Activated CD4-positive, alpha-beta T cell treated with anti-CD3 and anti-CD28 coated beads, Interleukin-2, amount 10 ng/mL, durations not matched to agents 7 days and 5 days (primary cell): Measurements from ENCODE around the gene NIPAL3. TPM values are rescaled to one million over a fixed set of nuclear protein-coding genes. Genes with fewer than 3 reads are reported as not detected.
"Not testable (repeated sequence)": the region's sequence is repeated elsewhere in the genome, so short reads cannot be mapped to it uniquely, and the experiment has no call there.

Source experiments
- CTCF ChIA-PET: fragments of 350-600 bp; sonication (Branson Sonifier 250); formaldehyde crosslinking; loops from one replicate; lab custom pipeline; 2021; ENCODE audit warnings: antibody characterized with exemption; lab: Charles Lee
- POLR2A ChIA-PET: fragments of 350-600 bp; sonication (Branson Sonifier 250); formaldehyde crosslinking; loops from one replicate; lab custom pipeline; 2021; ENCODE audit warnings: antibody characterized with exemption; lab: Charles Lee
- DNase-seq: peaks from one replicate; pipeline ENCODE4 v3.0.0-alpha.2; 2020
- H3K27ac Mint-ChIP-seq: one replicate; pipeline ENCODE4 v1.8.0; 2021; ENCODE audit warnings: mild to moderate bottlenecking, moderate library complexity, mixed read lengths
- H3K27me3 Mint-ChIP-seq: one replicate; pipeline ENCODE4 v1.8.0; 2021; ENCODE audit warnings: mixed read lengths
- H3K36me3 Mint-ChIP-seq: one replicate; pipeline ENCODE4 v1.8.0; 2021; ENCODE audit warnings: low read depth, mixed read lengths
- H3K4me1 Mint-ChIP-seq: one replicate; pipeline ENCODE4 v1.8.0; 2021; ENCODE audit warnings: mixed read lengths
- H3K4me3 Mint-ChIP-seq: one replicate; pipeline ENCODE4 v1.8.0; 2021; ENCODE audit warnings: mild to moderate bottlenecking, moderate library complexity, mixed read lengths
- H3K9me3 Mint-ChIP-seq: one replicate; pipeline ENCODE4 v1.8.0; 2021; ENCODE audit warnings: mixed read lengths
- total RNA-seq, 2 experiments: library from RNA; stranded (reverse); gene quantifications; one replicate each; pipeline ENCODE4 v1.2.3, GENCODE V29; 2021

NIPAL3 gene
- total RNA-seq, 2 experiments from 2014 or later, result 72.8 to 78.1 TPM

GRCh38 chr1:24503059-24503751 lies 87.6 kb downstream of the NIPAL3 start:
- POLR2A ChIA-PET, result interaction anchor here (0.6 to 2.3 kb wide), 3 partner anchors 17 to 1786 kb away, joined by 3 to 15 read pairs (median 5); no protein-coding TSS in a partner anchor
- Mint-ChIP-seq H3K27ac (peak overlapping the region; percentile 99), H3K4me3 (peak overlapping the region; percentile 91), H3K27me3 (no peaks in the 10 kb centered on the region), H3K9me3 (peaks cover 14% of the 10 kb centered on the region), H3K36me3 (peaks cover 57% of the 10 kb centered on the region), H3K4me1 (peaks cover 68% of the 10 kb centered on the region)
- CTCF ChIA-PET, result interaction anchor here (1.0 to 2.4 kb wide), 8 partner anchors 10 to 88 kb away, joined by 3 to 7 read pairs (median 4); partner anchors contain the start of gene NIPAL3
- DNase-seq, result peak; percentile 55

GRCh38 chr1:24503870-24504523 lies 88.4 kb downstream of the NIPAL3 start:
- peaks cover 68% of the 10 kb centered on the region for H3K4me1 Mint-ChIP-seq
- H3K27ac Mint-ChIP-seq, result peak overlapping the region; percentile 99
- no peaks in the 10 kb centered on the region for H3K27me3 Mint-ChIP-seq
- H3K9me3 Mint-ChIP-seq, result peaks cover 11% of the 10 kb centered on the region
- DNase-seq, result no peak
- CTCF ChIA-PET, result interaction anchor here (0.5 to 2.4 kb wide), 7 partner anchors 13 to 254 kb away, joined by 3 to 7 read pairs (median 3); partner anchors contain the start of gene NIPAL3
- H3K36me3 Mint-ChIP-seq, result peaks cover 59% of the 10 kb centered on the region
- POLR2A ChIA-PET, result interaction anchor here (1.3 kb wide), 1 partner anchor 38 kb away, joined by 3 read pairs; no protein-coding TSS in a partner anchor
- H3K4me3 Mint-ChIP-seq, result peak overlapping the region; percentile 91

DNA sequence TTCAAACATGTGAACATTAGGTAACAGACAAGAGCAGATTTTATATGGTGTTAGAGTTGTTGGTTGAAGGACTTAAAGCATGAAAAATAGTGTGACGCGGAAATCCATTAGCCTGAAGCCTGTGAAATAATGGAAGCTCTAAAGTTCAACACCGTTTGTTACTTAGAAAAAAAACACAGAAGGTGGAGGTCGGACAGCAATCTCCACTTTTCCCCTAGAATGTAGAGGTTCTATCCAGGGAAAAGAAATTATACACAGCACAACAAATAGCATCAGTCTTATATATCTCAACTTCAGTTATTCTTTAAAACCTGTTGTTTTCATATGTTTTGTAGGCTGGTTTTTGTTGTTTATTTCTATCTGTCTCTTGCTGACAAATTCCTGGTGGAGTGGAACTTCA lies 89.0 kb downstream of the NIPAL3 start:
- Mint-ChIP-seq H3K4me3 (peak overlapping the region; percentile 91), H3K36me3 (peaks cover 61% of the 10 kb centered on the region), H3K4me1 (peaks cover 68% of the 10 kb centered on the region), H3K9me3 (peaks cover 12% of the 10 kb centered on the region), H3K27ac (peak overlapping the region; percentile 99), H3K27me3 (no peaks in the 10 kb centered on the region)
- no peak for DNase-seq
- POLR2A ChIA-PET, result interaction anchor here (0.6 to 1.3 kb wide), 3 partner anchors 17 to 37 kb away, joined by 3 to 5 read pairs (median 3); no protein-coding TSS in a partner anchor
- CTCF ChIA-PET, result interaction anchor here (0.5 to 2.4 kb wide), 8 partner anchors 12 to 254 kb away, joined by 3 to 7 read pairs (median 3); partner anchors contain the start of gene NIPAL3

GRCh38 chr1:24505816-24506215 lies 90.2 kb downstream of the NIPAL3 start:
- H3K36me3 Mint-ChIP-seq, result peaks cover 64% of the 10 kb centered on the region
- peak overlapping the region; percentile 91 for H3K27ac Mint-ChIP-seq
- CTCF ChIA-PET, result interaction anchor here (0.8 to 1.9 kb wide), 7 partner anchors 10 to 427 kb away, joined by 3 to 5 read pairs (median 4); partner anchors contain the start of gene NIPAL3
- H3K9me3 Mint-ChIP-seq, result peaks cover 8% of the 10 kb centered on the region
- peak overlapping the region; percentile 66 for H3K4me3 Mint-ChIP-seq
- no peaks in the 10 kb centered on the region for H3K27me3 Mint-ChIP-seq
- H3K4me1 Mint-ChIP-seq, result peaks cover 69% of the 10 kb centered on the region
- POLR2A ChIA-PET, result no interaction called here
- no peak for DNase-seq

- ChIA-PET POLR2A (no interaction called here), CTCF (interaction anchor here (0.6 to 1.9 kb wide), 10 partner anchors 8 to 541 kb away, joined by 3 to 5 read pairs (median 4); partner anchors contain the start of gene NIPAL3)
- H3K27me3 Mint-ChIP-seq, result no peaks in the 10 kb centered on the region
- H3K9me3 Mint-ChIP-seq, result peaks cover 8% of the 10 kb centered on the region
- H3K4me3 Mint-ChIP-seq, result peak overlapping the region; percentile 66
- peak overlapping the region; percentile 91 for H3K27ac Mint-ChIP-seq
- no peak for DNase-seq
- peaks cover 72% of the 10 kb centered on the region for H3K36me3 Mint-ChIP-seq
- H3K4me1 Mint-ChIP-seq, result peaks cover 68% of the 10 kb centered on the region
These were observed 91.2 kb downstream of the NIPAL3 start for GRCh38 chr1:24506691-24507381.

DNA sequence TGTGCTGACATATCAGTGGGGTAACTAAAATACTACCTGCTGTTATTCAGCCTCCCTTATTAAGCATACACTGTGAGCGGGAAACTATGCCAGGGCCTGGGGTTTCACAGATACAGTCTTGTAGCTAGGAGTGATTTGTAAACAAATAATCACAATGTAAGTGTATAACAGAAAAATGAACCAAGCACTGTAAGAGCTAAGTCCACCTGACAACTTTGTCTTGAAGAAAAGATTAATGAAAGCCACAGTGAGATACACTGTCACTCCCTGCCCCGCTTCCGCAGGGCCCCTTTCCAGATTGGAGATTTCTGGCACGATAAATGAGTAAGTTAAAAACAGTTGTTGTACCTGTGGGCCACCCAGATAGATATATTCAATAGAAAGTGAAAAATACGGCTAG lies 91.8 kb downstream of the NIPAL3 start:
- POLR2A ChIA-PET, result no interaction called here
- peak; percentile 41 for DNase-seq
- peaks cover 74% of the 10 kb centered on the region for H3K36me3 Mint-ChIP-seq
- peaks cover 70% of the 10 kb centered on the region for H3K4me1 Mint-ChIP-seq
- peak overlapping the region; percentile 66 for H3K4me3 Mint-ChIP-seq
- CTCF ChIA-PET, result interaction anchor here (0.6 to 1.7 kb wide), 6 partner anchors 8 to 83 kb away, joined by 3 to 5 read pairs (median 3); no protein-coding TSS in a partner anchor
- H3K27me3 Mint-ChIP-seq, result no peaks in the 10 kb centered on the region
- H3K27ac Mint-ChIP-seq, result peak overlapping the region; percentile 91
- H3K9me3 Mint-ChIP-seq, result peaks cover 8% of the 10 kb centered on the region

GRCh38 chr1:24508911-24509310 lies 93.3 kb downstream of the NIPAL3 start:
- no peaks in the 10 kb centered on the region for H3K27me3 Mint-ChIP-seq
- H3K36me3 Mint-ChIP-seq, result peaks cover 73% of the 10 kb centered on the region
- peaks cover 81% of the 10 kb centered on the region for H3K4me1 Mint-ChIP-seq
- H3K4me3 Mint-ChIP-seq, result no peak overlapping the region
- ChIA-PET CTCF (interaction anchor here (0.7 to 1.7 kb wide), 2 partner anchors 17 to 22 kb away, joined by 3 read pairs; no protein-coding TSS in a partner anchor), POLR2A (no interaction called here)
- DNase-seq, result no peak
- peak overlapping the region; percentile 91 for H3K27ac Mint-ChIP-seq
- H3K9me3 Mint-ChIP-seq, result peaks cover 8% of the 10 kb centered on the region

DNA sequence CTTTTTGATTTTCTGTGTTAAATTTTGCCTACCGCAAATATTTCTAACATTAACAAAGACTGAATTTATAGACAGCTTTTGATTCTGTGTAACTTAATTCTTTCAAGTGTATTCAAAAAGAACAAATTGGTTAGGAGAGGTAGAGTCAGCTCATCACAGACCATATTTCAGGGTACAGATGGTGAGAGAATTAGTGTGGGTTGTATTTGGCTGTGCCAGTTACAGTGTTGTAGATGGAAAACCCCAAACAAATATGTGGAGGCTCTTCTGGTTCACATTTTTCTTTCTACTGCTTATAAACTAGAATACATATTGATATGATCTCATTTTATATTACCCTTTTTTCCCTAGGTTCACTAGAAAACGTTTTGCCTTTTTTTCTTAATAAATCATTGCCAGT lies 98.1 kb downstream of the NIPAL3 start:
- no peak for DNase-seq
- Mint-ChIP-seq H3K9me3 (peaks cover 8% of the 10 kb centered on the region), H3K27me3 (no peaks in the 10 kb centered on the region), H3K4me1 (peaks cover 66% of the 10 kb centered on the region), H3K36me3 (peaks cover 68% of the 10 kb centered on the region), H3K27ac (peak overlapping the region; percentile 16), H3K4me3 (no peak overlapping the region)
- ChIA-PET CTCF (interaction anchor here (0.8 kb wide), 1 partner anchor 25 kb away, joined by 3 read pairs; no protein-coding TSS in a partner anchor), POLR2A (no interaction called here)

GRCh38 chr1:24514946-24515345 lies 99.3 kb downstream of the NIPAL3 start:
- Mint-ChIP-seq H3K9me3 (no peaks in the 10 kb centered on the region), H3K4me3 (no peak overlapping the region), H3K27ac (peak overlapping the region; percentile 7), H3K4me1 (peaks cover 58% of the 10 kb centered on the region), H3K27me3 (no peaks in the 10 kb centered on the region), H3K36me3 (peaks cover 63% of the 10 kb centered on the region)
- no peak for DNase-seq
- POLR2A ChIA-PET, result no interaction called here
- CTCF ChIA-PET, result interaction anchor here (0.6 to 1.9 kb wide), 6 partner anchors 8 to 316 kb away, joined by 3 to 6 read pairs (median 4); no protein-coding TSS in a partner anchor

- peak overlapping the region; percentile 57 for H3K27ac Mint-ChIP-seq
These were observed 100.1 kb downstream of the NIPAL3 start for GRCh38 chr1:24515671-24516209.

DNA sequence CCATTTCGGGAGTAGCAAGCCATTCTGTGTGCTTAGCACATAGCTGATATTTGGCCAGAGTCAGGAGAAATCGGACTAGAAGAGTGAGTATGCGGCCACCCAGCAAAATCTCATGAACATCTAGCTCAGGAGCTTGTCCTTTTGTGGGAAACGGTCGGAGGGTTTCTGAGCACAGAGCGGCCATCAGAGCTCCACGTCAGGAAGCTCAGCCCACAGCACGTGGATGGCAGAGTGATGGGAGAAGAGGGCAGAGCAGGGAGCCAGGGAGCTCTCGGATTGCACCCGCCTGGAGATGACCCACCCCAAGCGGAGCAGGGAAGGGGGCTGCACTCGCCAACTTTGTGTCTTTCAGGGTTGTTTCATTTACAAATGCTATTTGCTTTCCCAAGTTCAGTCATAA lies 100.9 kb downstream of the NIPAL3 start:
- Mint-ChIP-seq H3K27ac (no peak overlapping the region), H3K36me3 (peaks cover 60% of the 10 kb centered on the region), H3K9me3 (peaks cover 3% of the 10 kb centered on the region), H3K4me1 (peaks cover 51% of the 10 kb centered on the region), H3K27me3 (no peaks in the 10 kb centered on the region), H3K4me3 (no peak overlapping the region)
- no peak for DNase-seq
- ChIA-PET POLR2A (no interaction called here), CTCF (interaction anchor here (0.7 to 1.2 kb wide), 4 partner anchors 10 to 31 kb away, joined by 3 read pairs; partner anchors contain the start of gene RCAN3)

More at GRCh38 chr1:24515671-24516209, 100.1 kb downstream of the NIPAL3 start:
- H3K4me3 Mint-ChIP-seq, DNase-seq, H3K9me3 Mint-ChIP-seq, H3K27me3 Mint-ChIP-seq, POLR2A ChIA-PET: not testable (repeated sequence)
- H3K4me1 Mint-ChIP-seq, result peaks cover 55% of the 10 kb centered on the region
- peaks cover 61% of the 10 kb centered on the region for H3K36me3 Mint-ChIP-seq
- CTCF ChIA-PET, result interaction anchor here (0.6 to 1.9 kb wide), 8 partner anchors 8 to 317 kb away, joined by 3 to 6 read pairs (median 4); partner anchors contain the start of gene RCAN3
